B cell (primary cell): ENCODE data around the gene ZCCHC7. TPM values are rescaled to one million over a fixed set of nuclear protein-coding genes. Genes with fewer than 3 reads are reported as not detected.

Experiments
- ATAC-seq: fragments of 200-7000 bp; cut with Tn5 transposase; one replicate; pipeline ENCODE4 v1.10.0; 2021; ENCODE audit warnings: low read depth, mild to moderate bottlenecking, moderate number of reproducible peaks, moderate library complexity
- CTCF ChIA-PET: fragments of 350-600 bp; sonication (Branson Sonifier 250); formaldehyde crosslinking; loops from one replicate; lab custom pipeline; 2021; ENCODE audit warnings: antibody characterized with exemption, inconsistent platforms; lab: Charles Lee
- POLR2A ChIA-PET: fragments of 350-600 bp; sonication (Branson Sonifier 250); formaldehyde crosslinking; loops from one replicate; lab custom pipeline; 2021; ENCODE audit warnings: antibody characterized with exemption; lab: Charles Lee
- DNase-seq: peaks from one replicate; pipeline ENCODE4 v3.0.0; 2013
- H2AFZ ChIP-seq: 2 replicates; pipeline ENCODE4 v1.6.1; 2012; ENCODE audit warnings: mild to moderate bottlenecking, low read depth, low read length; ENCODE audit not compliant: insufficient read depth, poor library complexity, severe bottlenecking
- H3K27ac ChIP-seq, 2 donors: 1 replicate in 1 of 2; 2 replicates in 1 of 2; pipeline ENCODE4 v1.5.1; 2012 to 2013; ENCODE audit warnings: low read length in 2 of 2, mild to moderate bottlenecking in 2 of 2, moderate library complexity in 1 of 2
- H3K27me3 ChIP-seq, 4 experiments: fragments of 200-600 bp in 1 of 4; sonication (generic) in 1 of 4; replicated peaks in 1 of 4; 1 replicate in 2 of 4; 2 replicates in 2 of 4; pipeline versions ENCODE4 v1.6.1 to v1.7.0; 2013 to 2016; ENCODE audit warnings: low read length in 3 of 4, mild to moderate bottlenecking in 2 of 4, mixed read lengths in 1 of 4, moderate library complexity in 1 of 4; ENCODE audit not compliant: insufficient read depth in 4 of 4, control insufficient read depth in 3 of 4; ENCODE audit errors: control extremely low read depth in 1 of 4
- H3K36me3 ChIP-seq, 2 experiments: replicated peaks in 1 of 2; 1 replicate in 1 of 2; 2 replicates in 1 of 2; pipeline versions ENCODE4 v1.6.1 to v1.7.1; 2013; ENCODE audit warnings: low read length in 1 of 2; ENCODE audit not compliant: insufficient read depth in 2 of 2, control insufficient read depth in 1 of 2; ENCODE audit errors: control extremely low read depth in 1 of 2, extremely low read depth in 1 of 2
- H3K4me1 ChIP-seq, 2 donors: fragments of 200-600 bp in 1 of 2; sonication (generic) in 1 of 2; 1 replicate in 1 of 2; 2 replicates in 1 of 2; pipeline versions ENCODE4 v1.5.1 to v1.6.1; 2013 to 2017; ENCODE audit warnings: low read length in 2 of 2; ENCODE audit not compliant: control insufficient read depth in 2 of 2, insufficient read depth in 2 of 2
- H3K4me2 ChIP-seq: replicated peaks from 2 replicates; pipeline ENCODE3; 2012; ENCODE audit warnings: mild to moderate bottlenecking, low read depth, low read length; ENCODE audit not compliant: poor library complexity, severe bottlenecking
- H3K4me3 ChIP-seq, 5 experiments: fragments of 200-600 bp in 1 of 5; sonication (generic) in 1 of 5; 1 replicate in 3 of 5; 2 replicates in 2 of 5; pipeline versions ENCODE4 v1.5.1 to v1.7.0; 2011 to 2016; ENCODE audit warnings: low read length in 4 of 5, mild to moderate bottlenecking in 4 of 5, low read depth in 2 of 5, control low read depth in 1 of 5, moderate library complexity in 1 of 5; ENCODE audit not compliant: insufficient read depth in 1 of 5; ENCODE audit errors: control extremely low read depth in 1 of 5, extremely low read depth in 1 of 5
- H3K79me2 ChIP-seq: fragments of 200-600 bp; sonication (generic); one replicate; pipeline ENCODE4 v1.6.0; 2016; ENCODE audit warnings: low read length; ENCODE audit not compliant: control insufficient read depth, insufficient read depth
- H3K9ac ChIP-seq: fragments of 200-600 bp; sonication (generic); 2 replicates; pipeline ENCODE4 v1.6.1; 2017; ENCODE audit warnings: mild to moderate bottlenecking, low read length, moderate library complexity
- H3K9me3 ChIP-seq, 3 donors: one replicate each; pipeline versions ENCODE4 v1.6.1 to v1.7.1; 2013; ENCODE audit warnings: low read length in 2 of 3; ENCODE audit not compliant: control insufficient read depth in 2 of 3, insufficient read depth in 1 of 3; ENCODE audit errors: control extremely low read depth in 1 of 3
- H4K20me1 ChIP-seq: 2 replicates; pipeline ENCODE4 v1.6.0; 2012; ENCODE audit warnings: mild to moderate bottlenecking, low read length; ENCODE audit not compliant: insufficient read depth, control insufficient read depth, poor library complexity, severe bottlenecking
- H3K27ac Mint-ChIP-seq: one replicate; pipeline ENCODE4 v1.8.0; 2021; ENCODE audit warnings: mixed read lengths
- H3K27me3 Mint-ChIP-seq: one replicate; pipeline ENCODE4 v1.8.0; 2021; ENCODE audit warnings: mixed read lengths
- H3K4me1 Mint-ChIP-seq: one replicate; pipeline ENCODE4 v1.8.0; 2021; ENCODE audit warnings: mixed read lengths
- H3K4me3 Mint-ChIP-seq: one replicate; pipeline ENCODE4 v1.8.0; 2021; ENCODE audit warnings: mixed read lengths
- H3K9me3 Mint-ChIP-seq: one replicate; pipeline ENCODE4 v1.8.0; 2022; ENCODE audit warnings: mixed read lengths; ENCODE audit not compliant: insufficient read depth
- CTCF ChIP-seq: fragments of 200-600 bp; IDR thresholded peaks from one replicate; pipeline ENCODE4 v1.8.0; 2022; ENCODE audit warnings: antibody characterized with exemption, mild to moderate bottlenecking
- EZH2 ChIP-seq: IDR thresholded peaks from 2 replicates; pipeline ENCODE4 v1.6.1; 2012; ENCODE audit warnings: borderline replicate concordance, low read depth, mild to moderate bottlenecking, moderate library complexity, low read length; ENCODE audit not compliant: insufficient read depth, poor library complexity, severe bottlenecking
- WGBS: methylation state at CpG from one replicate; pipeline ENCODE4 v1.1.5; 2013; ENCODE audit warnings: missing lambda C conversion rate; ENCODE audit not compliant: insufficient coverage; 5-methylcytosine and 5-hydroxymethylcytosine counted together
- intact Hi-C: fragments of 100-400 bp; cut with micrococcal nuclease; formaldehyde crosslinking; loops from one replicate; pipeline ENCODE4 v1.10.0; 2022
- polyA plus RNA-seq: library from polyadenylated mRNA; depleted of rRNA; stranded (reverse); fragments of >200 nt; gene quantifications from 2 replicates; pipeline ENCODE4 v1.2.3, GENCODE V29; 2012
- total RNA-seq, 2 donors: library from RNA; stranded (reverse); fragments of 120-200 nt in 1 of 2; gene quantifications; 1 replicate in 1 of 2; 2 replicates in 1 of 2; pipeline versions ENCODE4 v1.2.3 to v1.2.4, GENCODE V29; 2013 to 2022

ZCCHC7 gene
- total and polyA plus RNA-seq, 2 donors (not counting 1 experiment from before 2014, with no cell fraction given) = 56.3 to 83.5 TPM

DNA sequence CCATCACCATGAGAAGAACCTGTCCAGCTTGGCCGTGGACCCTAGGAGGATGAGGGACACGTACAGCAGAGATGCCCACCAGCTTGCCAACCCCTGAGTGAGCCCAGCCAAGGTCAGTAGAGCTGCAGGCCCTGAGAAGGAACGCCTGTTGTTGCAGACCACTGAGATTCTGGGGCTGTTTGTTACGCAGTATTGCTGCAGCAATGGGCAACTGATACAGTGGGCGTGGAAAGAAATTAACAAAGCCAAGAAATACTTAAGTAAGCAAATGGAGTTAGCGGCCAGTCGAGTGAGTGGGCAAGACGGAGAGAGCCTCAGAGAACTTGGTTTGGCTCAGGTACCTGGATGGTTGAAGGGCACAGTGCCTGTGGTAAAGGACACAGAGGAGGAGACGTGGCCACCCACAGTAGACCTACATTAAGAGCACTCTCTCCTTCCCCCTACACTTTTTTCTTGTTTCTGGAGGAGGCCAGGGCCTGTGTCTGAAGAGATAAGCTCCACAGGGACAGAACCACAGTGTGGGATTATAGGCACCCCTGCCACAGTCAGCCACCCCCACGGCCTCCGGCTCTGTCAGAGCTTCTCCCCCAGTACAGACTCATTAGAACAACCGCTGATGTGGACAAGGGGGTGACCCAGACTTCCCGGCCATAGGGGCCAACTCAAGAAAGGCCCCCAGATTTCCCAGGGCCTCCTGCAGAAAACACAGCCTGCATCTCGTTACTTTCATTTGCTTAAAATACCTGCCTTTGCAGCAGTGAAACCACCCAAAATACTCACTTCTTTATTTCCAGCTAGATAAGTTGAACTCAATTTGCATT, 262.0 kb downstream of the ZCCHC7 start:
- H4K20me1 ChIP-seq = no peaks in the 10 kb centered on the region
- CTCF ChIA-PET = interaction anchor here (0.9 to 3.0 kb wide), 9 partner anchors 9 to 52 kb away, joined by 3 to 19 read pairs (median 5); no protein-coding TSS in a partner anchor
- no peaks in the 10 kb centered on the region for H3K36me3 ChIP-seq
- POLR2A ChIA-PET = interaction anchor here (0.5 to 1.6 kb wide), 8 partner anchors 7 to 1279 kb away, joined by 3 to 7 read pairs (median 4); no protein-coding TSS in a partner anchor
- WGBS = 66% methylated on average over 8 of the region's 14 CpGs
- no peaks in the 10 kb centered on the region for H3K27me3 ChIP-seq
- DNase-seq (peak; percentile 73), ATAC-seq (peak; percentile 22)
- Mint-ChIP-seq H3K9me3 (no peaks in the 10 kb centered on the region), H3K4me1 (peaks cover 84% of the 10 kb centered on the region), H3K4me3 (peak overlapping the region; percentile 68), H3K27ac (peak overlapping the region; percentile 94), H3K27me3 (no peaks in the 10 kb centered on the region)
- intact Hi-C loops = no loop called here
- peaks cover 79 to 95% of the 10 kb centered on the region in 2 donors for H3K4me1 ChIP-seq
- H3K27ac ChIP-seq = peak overlapping the region; percentile 75 to 90
- peak overlapping the region in 1 of 5 experiments; percentile 27 for H3K4me3 ChIP-seq
- H2AFZ ChIP-seq = peak overlapping the region; percentile 36
- peaks cover 0 to 13% (median 0%) of the 10 kb centered on the region in 3 donors for H3K9me3 ChIP-seq
- peaks cover 18% of the 10 kb centered on the region for H3K79me2 ChIP-seq
- TF ChIP-seq CTCF (no peak), EZH2 (no peak)
- H3K9ac ChIP-seq = peak overlapping the region; percentile 6
- peak overlapping the region; percentile 64 for H3K4me2 ChIP-seq

DNA sequence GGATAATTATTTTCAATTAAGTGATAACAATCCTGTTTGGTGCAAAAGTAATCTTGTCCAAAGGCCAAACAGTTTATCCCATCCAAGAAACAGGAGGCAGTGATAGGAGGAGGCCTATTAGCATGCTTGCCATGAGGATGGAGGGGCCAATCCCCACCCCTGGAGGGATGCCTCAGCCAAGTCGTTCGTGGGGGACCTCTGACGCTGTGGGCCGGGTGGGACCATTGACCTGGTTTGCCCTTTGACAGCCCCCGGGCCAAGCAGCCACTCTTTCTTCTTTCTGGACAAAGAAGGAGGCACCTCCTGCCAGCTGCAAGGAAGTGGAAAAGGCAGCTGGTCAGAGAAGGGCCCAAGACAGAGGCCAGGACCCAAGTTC, 262.6 kb downstream of the ZCCHC7 start:
- Histone ChIP-seq H3K4me3 (peak overlapping the region in 1 of 5 experiments; percentile 27), H3K9ac (peak overlapping the region; percentile 6), H3K79me2 (peaks cover 18% of the 10 kb centered on the region), H3K4me2 (peak overlapping the region; percentile 64), H3K27ac (peak overlapping the region; percentile 75 to 90), H3K9me3 (peaks cover 0 to 17% (median 0%) of the 10 kb centered on the region in 3 donors), H4K20me1 (no peaks in the 10 kb centered on the region), H2AFZ (no peak overlapping the region), H3K36me3 (no peaks in the 10 kb centered on the region), H3K4me1 (peaks cover 80 to 95% of the 10 kb centered on the region in 2 donors), H3K27me3 (no peaks in the 10 kb centered on the region)
- ATAC-seq (peak; percentile 8), DNase-seq (no peak)
- CTCF ChIA-PET = interaction anchor here (0.9 to 3.0 kb wide), 10 partner anchors 8 to 53 kb away, joined by 3 to 19 read pairs (median 5); no protein-coding TSS in a partner anchor
- POLR2A ChIA-PET = interaction anchor here (0.5 to 1.5 kb wide), 7 partner anchors 9 to 1280 kb away, joined by 3 to 7 read pairs (median 4); no protein-coding TSS in a partner anchor
- Mint-ChIP-seq H3K9me3 (no peaks in the 10 kb centered on the region), H3K4me1 (peaks cover 82% of the 10 kb centered on the region), H3K27me3 (no peaks in the 10 kb centered on the region), H3K27ac (peak overlapping the region; percentile 94), H3K4me3 (peak overlapping the region; percentile 68)
- TF ChIP-seq CTCF (no peak), EZH2 (no peak)
- WGBS = 22% methylated on average over 4 of the region's 5 CpGs
- intact Hi-C loops = no loop called here
